ENCODE results near the gene ABHD2.

Gene ABHD2

GRCh38 chr15:89078851-89079810 is 9.1 kb upstream of the ABHD2 start:
- H3K79me2 ChIP-seq (ENCODE audit: insufficient read depth, low read length): no peaks in the 10 kb centered on the region
- H3K9ac ChIP-seq (ENCODE audit: low read length): no peak overlapping the region
- H3K4me3 ChIP-seq (ENCODE audit: low read depth, low read length, poor library complexity, severe bottlenecking): no peak overlapping the region
- no peak overlapping the region for H3K4me2 ChIP-seq (ENCODE audit: low read length)
- H3F3A ChIP-seq (ENCODE audit: insufficient read depth, low read length): no peaks in the 10 kb centered on the region
- H3K27me3 ChIP-seq (ENCODE audit: insufficient read depth, low read length): peaks cover 3% of the 10 kb centered on the region; the same call in 1 of the 2 replicates
- no peaks in the 10 kb centered on the region for H3K9me2 ChIP-seq (ENCODE audit: low read depth, low read length)
- H3K36me3 ChIP-seq (ENCODE audit: insufficient read depth, low read length): no peaks in the 10 kb centered on the region
- TF ChIP-seq CTCF (IDR thresholded peaks at IDR 0.05; ENCODE audit: low read length): no peak
- TF ChIP-seq EZH2 (IDR thresholded peaks at IDR 0.05; ENCODE audit: borderline replicate concordance, low read length): no peak
- H4K20me1 ChIP-seq (ENCODE audit: insufficient read depth, low read length): no peaks in the 10 kb centered on the region
- H2AFZ ChIP-seq (ENCODE audit: low read length): no peak overlapping the region
- H3K4me1 ChIP-seq (ENCODE audit: insufficient read depth, low read length, severe bottlenecking): no peaks in the 10 kb centered on the region
- H3K27ac ChIP-seq (ENCODE audit: low read depth, low read length, poor library complexity, severe bottlenecking): no peak overlapping the region
- 0 out of 2 replicates have a peak, but pooled peaks cover 3% of the 10 kb centered on the region for H3K9me3 ChIP-seq (ENCODE audit: low read length)

- no peak overlapping the region for H3K4me2 ChIP-seq (ENCODE audit: low read length)
- 0 out of 2 replicates have a peak, but pooled peaks cover 3% of the 10 kb centered on the region for H3K9me3 ChIP-seq (ENCODE audit: low read length)
- no peak for TF ChIP-seq EZH2 (IDR thresholded peaks at IDR 0.05; ENCODE audit: borderline replicate concordance, low read length)
- TF ChIP-seq CTCF (IDR thresholded peaks at IDR 0.05; ENCODE audit: low read length): no peak
- no peaks in the 10 kb centered on the region for H3K9me2 ChIP-seq (ENCODE audit: low read depth, low read length)
- no peaks in the 10 kb centered on the region for H4K20me1 ChIP-seq (ENCODE audit: insufficient read depth, low read length)
- no peaks in the 10 kb centered on the region for H3K36me3 ChIP-seq (ENCODE audit: insufficient read depth, low read length)
- H3F3A ChIP-seq (ENCODE audit: insufficient read depth, low read length): no peaks in the 10 kb centered on the region
- H3K4me3 ChIP-seq (ENCODE audit: low read depth, low read length, poor library complexity, severe bottlenecking): no peak overlapping the region
- no peak overlapping the region for H3K9ac ChIP-seq (ENCODE audit: low read length)
- H2AFZ ChIP-seq (ENCODE audit: low read length): no peak overlapping the region
- no peaks in the 10 kb centered on the region for H3K79me2 ChIP-seq (ENCODE audit: insufficient read depth, low read length)
- no peak overlapping the region for H3K27ac ChIP-seq (ENCODE audit: low read depth, low read length, poor library complexity, severe bottlenecking)
- no peaks in the 10 kb centered on the region for H3K4me1 ChIP-seq (ENCODE audit: insufficient read depth, low read length, severe bottlenecking)
- H3K27me3 ChIP-seq (ENCODE audit: insufficient read depth, low read length): peaks cover 3% of the 10 kb centered on the region; the same call in 1 of the 2 replicates
These were observed 6.4 kb upstream of the ABHD2 start for GRCh38 chr15:89081878-89082277.

- Histone ChIP-seq H3K27me3 (ENCODE audit: insufficient read depth, low read length) (peaks cover 3% of the 10 kb centered on the region; the same call in 1 of the 2 replicates), H2AFZ (ENCODE audit: low read length) (no peak overlapping the region), H3K36me3 (ENCODE audit: insufficient read depth, low read length) (no peaks in the 10 kb centered on the region), H3K9me3 (ENCODE audit: low read length) (0 out of 2 replicates have a peak, but pooled peaks cover 3% of the 10 kb centered on the region), H3K27ac (ENCODE audit: low read depth, low read length, poor library complexity, severe bottlenecking) (no peak overlapping the region), H3K9ac (ENCODE audit: low read length) (no peak overlapping the region), H4K20me1 (ENCODE audit: insufficient read depth, low read length) (no peaks in the 10 kb centered on the region), H3K4me1 (ENCODE audit: insufficient read depth, low read length, severe bottlenecking) (peaks cover 8% of the 10 kb centered on the region), H3K4me3 (ENCODE audit: low read depth, low read length, poor library complexity, severe bottlenecking) (no peak overlapping the region), H3K4me2 (ENCODE audit: low read length) (no peak overlapping the region), H3F3A (ENCODE audit: insufficient read depth, low read length) (no peaks in the 10 kb centered on the region), H3K79me2 (ENCODE audit: insufficient read depth, low read length) (no peaks in the 10 kb centered on the region), H3K9me2 (ENCODE audit: low read depth, low read length) (no peaks in the 10 kb centered on the region)
- TF ChIP-seq EZH2 (IDR thresholded peaks at IDR 0.05; ENCODE audit: borderline replicate concordance, low read length): no peak
- TF ChIP-seq CTCF (IDR thresholded peaks at IDR 0.05; ENCODE audit: low read length): no peak
These were observed 5.0 kb upstream of the ABHD2 start for GRCh38 chr15:89083246-89083645.

All from OCI-LY1 (cell line).